Cardiac muscle cell (in vitro differentiated cells and primary cell): ENCODE measurements around the gene C21orf58. TPM values are rescaled to one million over a fixed set of nuclear protein-coding genes. Genes with fewer than 3 reads are reported as not detected.

ENCODE experiments used
- DNase-seq, 2 donors: peaks; one replicate each; pipeline versions ENCODE4 v3.0.0 to v3.0.0-alpha.2; 2010 to 2017; ENCODE audit warnings: low read depth in 1 of 2, low spot score in 1 of 2
- H3K27ac ChIP-seq: fragments of 200-600 bp; sonication (generic); 2 replicates; pipeline ENCODE4 v1.5.1; 2016
- H3K27me3 ChIP-seq: fragments of 200-600 bp; sonication (generic); 2 replicates; pipeline ENCODE4 v1.6.0; 2016; ENCODE audit warnings: control low read depth
- H3K36me3 ChIP-seq: fragments of 200-600 bp; sonication (generic); 2 replicates; pipeline ENCODE4 v1.5.1; 2016; ENCODE audit warnings: control low read depth
- H3K4me1 ChIP-seq: fragments of 200-600 bp; sonication (generic); 2 replicates; pipeline ENCODE4 v1.8.1; 2017; ENCODE audit warnings: low read depth, mild to moderate bottlenecking, mixed run types
- H3K4me3 ChIP-seq: fragments of 200-600 bp; sonication (generic); 2 replicates; pipeline ENCODE4 v1.5.1; 2016; ENCODE audit warnings: mild to moderate bottlenecking
- H3K9me3 ChIP-seq: fragments of 200-600 bp; sonication (generic); 2 replicates; pipeline ENCODE4 v1.5.1; 2017; ENCODE audit warnings: low read depth, mild to moderate bottlenecking, control low read depth
- polyA plus RNA-seq: library from polyadenylated mRNA; unstranded; fragments of >200 nt; fragmentation: Nextera tagmentation; extraction: Ambion mirVana; gene quantifications from 2 replicates; pipeline ENCODE4 v1.2.1, GENCODE V29; 2016
- total RNA-seq: library from RNA; depleted of rRNA; stranded (reverse); fragments of >200 nt; gene quantifications from 2 replicates; pipeline ENCODE4 v1.2.3, GENCODE V29; 2016
- TF ChIP-seq, protein P1 (sequence below): IDR thresholded peaks from 2 replicates; pipeline ENCODE4 v1.5.1; 2012; ENCODE audit warnings: low read depth, mild to moderate bottlenecking, low read length

C21orf58 gene
- total and polyA plus RNA-seq, 2 experiments from 2014 or later, result 11.1 to 32.6 TPM

DNA sequence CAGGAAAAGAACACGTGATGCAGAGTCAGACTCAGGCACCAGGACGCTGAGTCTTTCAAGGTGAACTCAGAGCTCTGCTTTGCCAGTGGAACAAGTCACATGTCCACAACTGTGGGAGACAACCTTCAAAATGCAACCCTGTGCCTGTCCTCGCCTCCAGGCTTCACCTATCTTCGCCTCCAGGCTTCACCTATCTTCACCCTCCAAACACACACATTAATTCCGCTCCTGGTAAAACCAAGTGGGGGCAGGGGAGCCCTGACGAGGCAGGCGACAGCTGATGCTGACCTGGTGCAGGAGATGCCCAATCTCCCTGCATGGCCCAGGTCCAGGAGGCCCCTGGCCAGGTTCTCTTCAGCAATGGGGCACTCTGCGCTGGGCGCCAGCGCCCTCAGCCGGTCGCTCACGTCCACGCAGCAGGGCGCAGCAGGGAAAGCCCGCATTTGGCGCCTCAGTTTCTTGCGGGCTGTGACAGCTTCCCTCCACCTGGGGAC, 67.1 kb downstream of the C21orf58 start:
- DNase-seq, result no peak
- TF ChIP-seq, protein P1, sequence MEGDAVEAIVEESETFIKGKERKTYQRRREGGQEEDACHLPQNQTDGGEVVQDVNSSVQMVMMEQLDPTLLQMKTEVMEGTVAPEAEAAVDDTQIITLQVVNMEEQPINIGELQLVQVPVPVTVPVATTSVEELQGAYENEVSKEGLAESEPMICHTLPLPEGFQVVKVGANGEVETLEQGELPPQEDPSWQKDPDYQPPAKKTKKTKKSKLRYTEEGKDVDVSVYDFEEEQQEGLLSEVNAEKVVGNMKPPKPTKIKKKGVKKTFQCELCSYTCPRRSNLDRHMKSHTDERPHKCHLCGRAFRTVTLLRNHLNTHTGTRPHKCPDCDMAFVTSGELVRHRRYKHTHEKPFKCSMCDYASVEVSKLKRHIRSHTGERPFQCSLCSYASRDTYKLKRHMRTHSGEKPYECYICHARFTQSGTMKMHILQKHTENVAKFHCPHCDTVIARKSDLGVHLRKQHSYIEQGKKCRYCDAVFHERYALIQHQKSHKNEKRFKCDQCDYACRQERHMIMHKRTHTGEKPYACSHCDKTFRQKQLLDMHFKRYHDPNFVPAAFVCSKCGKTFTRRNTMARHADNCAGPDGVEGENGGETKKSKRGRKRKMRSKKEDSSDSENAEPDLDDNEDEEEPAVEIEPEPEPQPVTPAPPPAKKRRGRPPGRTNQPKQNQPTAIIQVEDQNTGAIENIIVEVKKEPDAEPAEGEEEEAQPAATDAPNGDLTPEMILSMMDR, result no peak
- no peak overlapping the region for H3K27ac ChIP-seq
- H3K4me3 ChIP-seq, result no peak overlapping the region
- peaks cover 70% of the 10 kb centered on the region for H3K36me3 ChIP-seq
- H3K4me1 ChIP-seq, result no peaks in the 10 kb centered on the region
- no peaks in the 10 kb centered on the region for H3K9me3 ChIP-seq
- H3K27me3 ChIP-seq, result no peaks in the 10 kb centered on the region

DNA sequence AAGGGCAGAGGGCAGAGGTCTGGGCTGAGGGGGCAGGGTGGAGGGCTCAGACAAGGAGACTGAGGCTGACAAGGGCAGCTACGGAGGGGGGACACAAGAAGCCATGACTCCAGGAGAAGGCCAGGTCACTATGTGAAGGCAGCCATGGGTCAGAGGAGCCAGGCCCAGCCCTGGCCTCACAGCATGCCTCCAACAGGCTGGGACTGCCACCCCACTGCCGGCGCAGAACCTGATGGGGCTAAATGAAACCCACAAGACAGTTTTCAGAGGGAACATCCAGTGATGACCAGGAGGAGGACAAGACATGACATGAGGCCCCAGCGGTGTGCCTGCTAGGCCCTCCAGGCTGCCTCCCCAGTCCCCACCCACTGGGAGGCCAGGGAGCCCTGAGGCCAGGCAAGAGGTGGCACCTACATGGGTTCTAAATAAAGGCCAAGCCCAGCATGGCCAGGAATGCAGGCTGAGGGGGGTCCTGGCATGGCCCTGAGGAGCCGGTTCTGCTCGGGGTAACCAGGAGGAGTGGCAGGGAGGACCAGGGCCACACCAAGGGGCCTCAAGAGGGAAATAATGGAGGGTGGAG, 67.8 kb downstream of the C21orf58 start:
- Histone ChIP-seq H3K27ac (no peak overlapping the region), H3K4me3 (no peak overlapping the region), H3K4me1 (no peaks in the 10 kb centered on the region), H3K9me3 (no peaks in the 10 kb centered on the region), H3K36me3 (peaks cover 69% of the 10 kb centered on the region), H3K27me3 (no peaks in the 10 kb centered on the region)
- DNase-seq, result no peak
- TF ChIP-seq, protein P1, result no peak

DNA sequence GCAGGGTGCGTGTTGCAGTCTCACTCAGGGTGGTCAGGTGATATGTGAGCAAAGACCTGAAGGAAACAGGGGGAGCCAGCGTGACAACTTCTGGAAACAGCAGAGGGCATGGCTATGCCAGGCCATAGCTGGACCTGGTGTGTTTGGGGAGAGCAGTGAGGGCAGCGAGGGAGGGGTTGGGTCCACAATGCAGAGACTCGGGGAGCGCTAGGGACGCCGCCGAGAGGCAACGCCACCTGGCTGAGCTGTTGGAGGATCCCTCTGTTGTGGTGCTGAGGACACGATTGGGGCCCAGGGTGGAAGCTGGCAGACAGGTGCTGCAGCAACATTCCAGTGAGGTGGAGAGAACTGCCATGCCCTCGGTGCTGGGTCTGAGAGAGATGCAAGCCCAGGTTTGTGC, 68.5 kb downstream of the C21orf58 start:
- peaks cover 68% of the 10 kb centered on the region for H3K36me3 ChIP-seq
- DNase-seq, result no peak
- H3K9me3 ChIP-seq, result no peaks in the 10 kb centered on the region
- no peaks in the 10 kb centered on the region for H3K27me3 ChIP-seq
- H3K27ac ChIP-seq, result no peak overlapping the region
- TF ChIP-seq, protein P1, result no peak
- H3K4me1 ChIP-seq, result no peaks in the 10 kb centered on the region
- no peak overlapping the region for H3K4me3 ChIP-seq

DNA sequence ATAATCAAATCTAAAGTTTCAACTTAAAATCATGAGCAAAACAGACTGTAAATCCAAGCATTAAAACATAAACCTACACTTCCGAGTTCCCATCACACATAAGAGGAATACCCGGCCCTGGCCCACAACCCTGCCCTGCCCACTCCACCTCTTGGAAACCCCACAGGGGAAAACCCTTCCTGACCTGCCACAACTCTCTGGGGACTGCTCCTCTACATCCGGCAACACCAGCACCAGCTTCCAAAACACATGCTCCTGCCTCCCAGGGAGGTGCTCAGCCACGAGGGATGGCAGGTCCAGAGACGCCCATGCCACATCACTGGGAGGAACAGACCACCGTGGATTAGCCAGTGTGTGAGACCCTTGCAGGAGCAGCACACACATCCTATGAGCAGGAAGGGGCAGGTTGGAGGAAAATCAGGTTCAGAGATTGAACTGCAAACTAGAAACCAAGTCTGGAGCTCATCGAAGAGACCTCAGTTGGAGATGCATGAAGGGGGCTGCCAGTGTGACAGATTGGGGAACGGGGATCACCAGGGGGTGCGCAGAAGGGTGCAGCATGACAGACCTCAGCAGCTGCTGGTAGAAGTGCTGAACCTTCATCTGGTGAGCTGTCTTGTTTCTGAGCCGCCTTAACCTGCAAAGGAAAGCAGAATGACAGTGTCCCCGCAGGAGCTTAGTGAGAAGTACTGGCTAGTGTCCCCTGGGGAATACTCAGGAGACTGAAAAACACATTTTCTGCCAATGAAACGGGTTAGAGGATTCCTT, 69.3 kb downstream of the C21orf58 start:
- TF ChIP-seq, protein P1, result no peak
- H3K36me3 ChIP-seq, result peaks cover 65% of the 10 kb centered on the region
- H3K27me3 ChIP-seq, result no peaks in the 10 kb centered on the region
- H3K9me3 ChIP-seq, result no peaks in the 10 kb centered on the region
- H3K4me3 ChIP-seq, result no peak overlapping the region
- DNase-seq, result no peak
- H3K4me1 ChIP-seq, result no peaks in the 10 kb centered on the region
- peak overlapping the region; percentile 47 for H3K27ac ChIP-seq

DNA sequence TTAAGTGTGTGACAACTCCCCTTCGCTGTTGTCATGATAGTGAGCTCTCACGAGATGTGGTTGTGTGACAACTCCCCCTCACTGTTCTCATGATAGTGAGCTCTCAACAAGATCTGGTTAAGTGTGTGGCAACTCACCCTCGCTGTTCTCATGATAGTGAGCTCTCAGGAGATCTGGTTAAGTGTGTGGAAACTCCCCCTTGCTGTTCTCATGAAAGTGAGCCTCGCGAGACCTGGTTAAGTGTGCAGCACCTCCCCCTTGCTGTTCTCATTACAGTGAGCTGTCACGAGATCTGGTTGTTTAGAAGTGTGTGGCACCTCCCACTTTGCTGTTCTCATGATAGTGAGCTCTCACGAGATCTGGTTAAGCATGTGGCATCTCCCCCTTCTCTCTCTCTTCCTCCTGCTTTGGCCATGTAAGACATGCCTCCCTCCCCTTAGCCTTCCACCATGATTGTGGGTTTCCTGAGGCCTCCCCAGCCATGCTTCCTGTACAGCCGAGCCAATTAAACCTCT, 70.0 kb downstream of the C21orf58 start:
- TF ChIP-seq, protein P1, result no peak
- Histone ChIP-seq H3K4me3 (no peak overlapping the region), H3K36me3 (peaks cover 66% of the 10 kb centered on the region), H3K27me3 (no peaks in the 10 kb centered on the region), H3K27ac (peak overlapping the region; percentile 47), H3K9me3 (no peaks in the 10 kb centered on the region), H3K4me1 (no peaks in the 10 kb centered on the region)
- DNase-seq, result peak; percentile 10 to 25
